Epithelial cell of prostate (primary cell): ENCODE results near the gene TCEA3.

ENCODE experiments used
- DNase-seq: peaks from one replicate; pipeline ENCODE4 v3.0.0-alpha.2; 2011; ENCODE audit warnings: low read depth, low spot score
- H3K27ac ChIP-seq: fragments of 450-650 bp; 2 replicates; pipeline ENCODE4 v1.5.1; 2017; ENCODE audit warnings: mild to moderate bottlenecking

Gene TCEA3

DNA sequence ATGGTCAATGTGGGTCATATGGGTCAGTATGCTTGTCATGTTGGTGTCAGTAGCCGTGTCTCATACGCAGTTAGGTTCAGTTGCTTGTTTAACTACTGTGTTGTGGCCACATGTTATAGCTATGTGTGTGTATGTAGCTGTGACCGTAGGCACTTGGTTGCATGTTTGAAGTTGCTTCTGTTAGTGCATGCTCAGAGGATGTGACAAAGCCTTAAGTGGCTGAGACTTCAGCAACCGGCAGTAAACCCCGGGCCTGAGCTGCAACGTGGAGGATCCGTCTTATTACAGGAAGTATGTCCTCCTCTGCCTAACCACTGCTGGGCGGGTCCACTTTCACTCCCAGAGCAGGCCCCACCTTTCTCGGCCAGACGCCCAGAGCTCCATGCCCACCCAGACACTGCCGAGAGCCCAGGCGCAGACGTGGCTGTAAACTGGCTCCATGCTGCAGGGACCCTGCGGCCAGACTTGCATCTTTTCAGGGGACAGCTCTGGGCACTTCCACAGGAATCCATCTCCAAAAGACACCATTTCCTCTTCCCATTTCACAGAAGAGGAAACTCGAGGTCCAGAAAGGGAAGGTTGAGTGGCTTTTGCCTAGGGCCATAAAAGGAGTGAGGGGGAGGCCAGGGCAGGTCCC, 2.2 kb downstream of the TCEA3 start:
- DNase-seq = no peak
- H3K27ac ChIP-seq = peak overlapping the region; percentile 22

DNA sequence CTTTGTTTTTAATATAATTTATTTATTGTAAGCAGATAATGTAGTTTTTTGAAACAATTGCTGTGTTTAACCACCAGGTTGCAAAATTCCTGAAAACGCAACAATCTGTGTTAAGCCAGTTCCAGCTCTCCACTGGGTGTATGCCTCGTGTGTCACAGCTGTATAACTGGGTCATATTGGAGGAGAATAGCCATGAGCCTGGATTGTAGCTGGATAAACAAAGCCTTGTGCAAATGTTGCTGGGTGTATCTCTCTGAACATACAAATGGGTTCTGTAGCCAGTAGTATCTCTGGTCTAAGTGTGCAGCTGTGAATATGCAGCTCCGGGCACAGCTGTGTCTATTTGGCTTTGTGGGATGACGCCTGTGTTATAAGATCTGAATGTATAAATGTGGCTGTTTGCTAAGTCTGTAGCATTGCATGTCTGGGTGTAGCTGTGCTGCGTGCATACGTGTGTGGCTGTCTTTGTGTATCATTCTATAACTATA, 2.8 kb downstream of the TCEA3 start:
- H3K27ac ChIP-seq = peak overlapping the region; percentile 22
- DNase-seq = no peak

DNA sequence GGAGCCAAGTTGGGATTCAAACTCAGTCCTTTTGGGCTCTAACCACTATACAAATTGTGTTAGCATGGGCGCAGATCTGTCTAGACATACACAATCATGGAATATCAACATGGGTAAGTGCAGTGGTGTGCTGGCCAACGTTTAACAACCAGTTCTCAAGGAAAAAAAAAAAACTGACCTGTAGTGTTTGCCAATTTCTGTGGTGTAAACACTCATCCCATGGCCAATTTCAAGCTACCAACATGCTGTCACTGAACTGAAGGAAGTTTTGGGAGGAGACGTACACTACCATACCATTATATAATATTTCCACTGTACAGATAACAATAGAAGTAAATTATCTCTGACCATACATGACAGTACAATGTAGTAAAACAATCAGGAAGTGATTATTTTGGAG, 3.2 kb downstream of the TCEA3 start:
- no peak for DNase-seq
- H3K27ac ChIP-seq = no peak overlapping the region

- no peak overlapping the region for H3K27ac ChIP-seq
- DNase-seq = no peak
Measured at GRCh38 chr1:23420778-23421177, 3.8 kb downstream of the TCEA3 start.

GRCh38 chr1:23419180-23419579, 5.4 kb downstream of the TCEA3 start:
- DNase-seq = no peak
- no peak overlapping the region for H3K27ac ChIP-seq

DNA sequence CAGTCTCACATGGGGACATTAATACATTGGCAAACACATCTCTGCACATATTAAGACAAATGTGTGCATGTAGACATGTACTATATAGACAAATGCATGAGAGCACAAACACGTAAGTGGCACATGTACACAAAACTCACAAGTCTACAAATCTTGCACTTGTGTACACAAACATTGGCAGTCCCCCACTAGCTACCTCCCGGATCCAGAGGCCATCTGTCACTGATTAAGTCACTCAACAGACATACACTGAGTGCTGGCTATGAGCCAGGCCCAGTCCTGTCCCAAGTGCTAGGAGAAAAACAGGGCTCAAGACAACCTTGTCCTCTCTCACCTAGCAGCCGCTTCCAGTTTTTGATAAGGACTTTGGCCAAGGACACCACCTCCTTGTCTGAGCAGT, 7.0 kb downstream of the TCEA3 start:
- no peak for DNase-seq
- no peak overlapping the region for H3K27ac ChIP-seq

GRCh38 chr1:23416964-23417363, 7.6 kb downstream of the TCEA3 start:
- H3K27ac ChIP-seq = no peak overlapping the region
- no peak for DNase-seq

- no peak for DNase-seq
Measured at GRCh38 chr1:23408797-23409290, 15.7 kb downstream of the TCEA3 start.

DNA sequence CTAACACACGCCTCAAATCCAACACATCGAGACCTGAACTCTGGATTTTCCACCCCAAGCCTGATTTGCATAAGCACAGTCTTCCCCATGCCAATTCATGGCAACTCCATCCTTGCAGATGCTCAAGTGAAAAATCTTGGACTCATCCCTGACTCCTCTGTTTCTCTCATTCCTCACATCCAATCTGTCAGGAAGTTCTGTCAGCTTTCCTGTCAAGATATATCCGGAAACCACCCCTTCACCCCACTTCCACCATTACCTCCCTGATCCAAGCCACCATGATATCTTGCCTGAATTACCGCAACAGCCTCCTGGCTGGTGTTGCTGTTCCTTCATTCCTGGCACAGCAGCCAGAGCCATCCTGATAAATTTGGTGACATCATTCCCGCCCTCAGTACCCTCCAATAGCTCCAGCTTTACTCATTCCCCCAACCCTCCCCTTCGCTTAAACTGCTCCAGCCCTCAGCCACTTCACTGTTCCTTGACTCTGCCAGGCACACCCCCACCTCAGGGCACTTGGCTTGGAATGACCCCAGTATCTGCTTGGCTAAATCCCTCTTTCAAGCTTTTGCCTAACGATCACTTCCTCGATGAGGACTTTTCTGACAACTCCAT, 17.4 kb downstream of the TCEA3 start:
- DNase-seq = no peak
- H3K27ac ChIP-seq = no peak overlapping the region

More at GRCh38 chr1:23408797-23409290, 15.7 kb downstream of the TCEA3 start:
- no peak overlapping the region for H3K27ac ChIP-seq

GRCh38 chr1:23405946-23406345, 18.6 kb downstream of the TCEA3 start:
- no peak for DNase-seq
- no peak overlapping the region for H3K27ac ChIP-seq

GRCh38 chr1:23403735-23404486, 20.6 kb downstream of the TCEA3 start:
- H3K27ac ChIP-seq = peak overlapping the region; percentile 91
- peak; percentile 96 for DNase-seq

DNA sequence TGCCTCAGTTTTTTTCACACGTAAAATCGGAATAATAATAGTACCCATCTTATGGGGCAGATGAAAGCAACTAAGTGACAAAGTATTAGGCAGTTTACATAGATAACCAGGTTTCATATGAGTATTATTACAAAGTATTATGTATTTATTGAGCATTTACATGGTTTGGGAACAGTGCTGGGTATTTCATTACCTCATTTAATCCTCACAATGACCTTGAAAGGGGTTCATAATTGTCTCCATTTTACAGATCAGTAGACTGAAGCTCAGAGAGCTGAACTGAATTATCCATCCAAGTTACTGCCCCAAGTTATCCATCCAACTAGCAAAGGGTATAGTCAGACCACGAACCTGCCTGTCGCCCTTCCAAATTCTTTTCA, 21.2 kb downstream of the TCEA3 start:
- no peak for DNase-seq
- peak overlapping the region; percentile 91 for H3K27ac ChIP-seq

DNA sequence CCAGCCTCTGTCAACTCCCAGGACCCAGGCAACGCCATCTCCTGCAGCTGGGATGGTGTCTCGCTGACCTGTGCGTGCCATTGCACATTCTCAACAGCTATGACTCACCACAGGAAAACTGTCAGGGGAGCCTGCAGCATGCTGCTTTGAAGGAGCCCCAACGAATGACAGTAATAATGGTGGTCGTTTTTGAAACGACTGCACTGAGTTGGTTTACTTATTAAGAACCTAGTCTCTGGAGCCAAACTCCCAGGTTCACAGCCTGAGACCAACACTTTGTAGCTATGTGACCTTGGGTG, 21.6 kb downstream of the TCEA3 start:
- no peak for DNase-seq
- H3K27ac ChIP-seq = peak overlapping the region; percentile 91

- no peak for DNase-seq
- H3K27ac ChIP-seq = peak overlapping the region; percentile 91
Measured at GRCh38 chr1:23402286-23403037, 22.1 kb downstream of the TCEA3 start.

DNA sequence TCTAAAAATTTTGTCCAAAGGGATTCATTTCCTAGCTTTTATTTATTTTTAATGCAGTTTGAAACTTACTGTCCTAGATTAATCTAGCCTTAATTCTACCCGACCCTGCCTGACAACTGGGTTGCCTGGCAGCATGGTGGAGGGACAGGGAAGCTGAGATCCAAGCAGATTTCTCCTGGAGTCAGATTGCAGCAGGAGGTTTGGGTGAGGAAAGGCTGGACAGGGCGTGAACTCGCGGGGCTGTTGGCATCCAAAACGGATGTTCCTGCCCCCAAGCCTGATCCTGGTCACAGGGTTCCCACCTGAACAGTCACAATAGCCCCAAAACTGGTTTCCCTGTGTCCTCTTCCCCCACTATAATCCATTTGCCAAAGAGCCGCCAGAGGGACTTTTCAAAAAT, 23.2 kb downstream of the TCEA3 start:
- no peak for DNase-seq
- H3K27ac ChIP-seq = peak overlapping the region; percentile 91

DNA sequence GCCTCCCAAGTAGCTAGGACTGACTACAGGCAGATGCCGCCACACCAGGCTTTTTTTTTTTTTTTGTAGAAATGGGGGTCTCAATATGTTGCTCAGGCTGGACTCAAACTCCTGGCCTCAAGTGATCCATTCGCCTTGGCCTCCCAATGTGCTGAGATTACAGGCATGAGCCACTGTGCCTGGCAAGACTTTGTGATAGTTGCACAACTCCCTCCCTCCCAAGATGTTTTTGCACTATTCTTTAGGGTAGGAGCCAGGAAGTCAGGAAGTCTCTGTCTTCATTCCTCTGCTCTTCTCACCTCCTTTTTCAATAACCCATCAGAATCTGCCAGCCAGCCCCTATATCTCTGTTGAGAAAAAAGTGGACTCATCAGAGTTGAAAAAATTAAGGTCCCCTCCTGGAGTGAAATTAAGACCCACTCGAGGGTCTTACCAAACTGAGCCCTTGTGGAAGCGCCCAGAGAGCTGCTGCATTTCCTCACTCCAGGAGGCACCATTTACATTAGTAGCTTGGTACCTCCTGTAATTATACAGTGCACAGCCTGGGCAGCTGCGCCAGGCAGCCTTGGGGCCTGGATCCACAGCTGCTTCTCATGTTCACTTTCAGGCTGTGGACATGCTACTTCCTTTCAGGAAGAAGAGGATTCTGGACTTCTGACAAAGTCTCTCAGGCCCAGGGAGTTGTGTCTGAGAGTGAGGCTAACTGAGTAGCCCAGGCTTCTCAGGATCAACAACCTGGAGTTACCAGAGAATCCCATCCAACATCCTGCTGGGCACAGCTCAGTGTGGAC, 24.0 kb downstream of the TCEA3 start:
- H3K27ac ChIP-seq = peak overlapping the region; percentile 2
- no peak for DNase-seq

DNA sequence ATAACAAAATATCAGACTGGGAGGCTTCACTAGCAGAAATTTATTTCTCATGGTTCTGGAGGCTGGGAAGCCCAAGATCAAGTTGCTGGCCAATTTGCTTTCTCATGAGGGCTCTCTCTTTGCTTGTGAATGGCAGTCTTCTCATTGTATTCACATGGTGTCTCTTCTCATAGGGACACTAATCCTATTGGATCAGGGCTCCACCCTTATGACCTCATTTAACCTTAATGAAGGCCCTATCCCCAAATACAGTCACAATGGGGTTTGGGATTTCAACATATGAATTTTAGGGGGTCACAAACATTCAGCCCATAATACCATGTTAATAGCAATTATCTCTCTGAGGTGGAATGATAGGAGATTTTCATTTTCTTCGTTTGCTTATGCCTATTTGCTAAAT, 25.3 kb downstream of the TCEA3 start:
- H3K27ac ChIP-seq = no peak overlapping the region
- DNase-seq = no peak

DNA sequence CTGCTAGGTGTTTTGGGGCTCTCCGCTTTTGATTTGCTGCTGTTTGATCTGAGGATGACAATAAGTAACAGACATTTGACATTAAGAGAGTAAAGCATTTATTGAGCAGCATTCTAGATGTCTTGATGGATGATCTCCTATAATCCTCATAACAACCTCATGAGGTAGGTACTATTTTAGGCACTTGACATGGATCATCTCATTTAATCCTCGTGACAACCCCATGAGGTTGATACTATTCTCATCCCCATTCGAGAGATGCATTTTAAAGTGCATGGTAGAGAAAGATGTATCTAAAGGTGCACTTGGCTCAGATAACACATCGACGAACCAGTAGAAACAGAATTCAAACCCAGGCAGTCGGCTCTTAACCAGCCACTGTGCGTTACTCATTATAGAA, 26.6 kb downstream of the TCEA3 start:
- no peak for DNase-seq
- no peak overlapping the region for H3K27ac ChIP-seq

DNA sequence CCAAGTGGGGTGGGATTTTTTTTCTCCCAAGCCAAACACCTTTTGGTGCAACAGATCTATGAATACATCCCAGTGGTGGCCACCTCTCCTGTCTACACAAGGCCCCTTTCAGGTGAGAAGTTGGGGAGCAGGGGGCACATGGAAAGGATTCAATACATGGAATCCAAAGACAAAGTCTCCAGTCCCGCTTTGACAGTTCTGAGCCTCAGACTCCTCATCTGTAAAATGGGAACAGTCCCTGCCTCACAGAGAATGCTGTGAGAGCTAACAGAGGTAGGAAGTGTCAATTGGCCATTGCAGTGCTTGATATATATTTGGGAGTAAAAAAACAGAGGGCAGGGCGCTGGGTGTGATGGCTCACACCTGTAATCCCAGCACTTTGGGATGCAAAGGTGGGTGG, 28.2 kb downstream of the TCEA3 start:
- DNase-seq = no peak
- no peak overlapping the region for H3K27ac ChIP-seq

DNA sequence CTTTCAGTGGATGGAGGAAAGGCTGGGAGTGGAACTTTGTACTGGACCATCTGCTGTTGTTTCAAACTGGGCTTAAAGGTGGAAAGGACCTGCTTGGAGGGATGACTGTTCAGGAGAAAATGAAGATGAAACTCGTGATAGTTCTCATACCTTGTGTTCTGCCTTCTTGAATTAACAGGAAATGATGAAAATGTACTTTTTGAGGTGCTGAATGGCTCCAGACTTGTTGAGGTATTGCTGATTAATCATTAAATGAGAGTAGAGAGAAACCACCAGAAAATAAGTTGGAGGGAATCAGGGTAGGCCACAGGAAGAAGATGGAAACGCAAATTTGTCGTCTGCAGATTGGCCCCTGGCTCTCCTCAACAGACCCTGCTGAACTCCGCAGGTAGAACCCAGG, 28.7 kb downstream of the TCEA3 start:
- no peak for DNase-seq
- H3K27ac ChIP-seq = no peak overlapping the region
